Measurements from ENCODE around the gene LUZP2. TPM values are rescaled to one million over a fixed set of nuclear protein-coding genes. Genes with fewer than 3 reads are reported as not detected.

The LUZP2 gene
- total and polyA plus RNA-seq, 2 donors (not counting 1 experiment from before 2014, with no cell fraction given): not detected

DNA sequence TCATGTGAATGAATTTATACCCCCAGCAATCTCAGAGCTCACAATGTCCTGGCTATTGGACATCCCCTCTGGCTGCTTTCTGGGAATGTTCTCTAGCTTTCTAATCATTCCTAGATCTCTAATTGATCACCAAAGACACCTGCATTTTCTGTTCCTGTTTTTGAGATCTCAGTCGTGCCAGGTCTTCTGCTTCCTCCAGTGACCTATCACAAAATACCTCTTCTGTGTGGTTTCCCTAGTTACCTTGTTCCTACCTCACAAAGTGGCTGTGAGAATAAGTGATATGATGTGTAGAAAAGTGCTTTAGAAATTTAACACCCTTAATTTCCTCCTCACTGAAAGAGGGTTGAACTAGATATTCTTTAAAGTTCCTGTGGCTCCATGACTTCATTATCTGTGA lies 92.2 kb downstream of the LUZP2 start:
- Histone ChIP-seq H4K20me1 (ENCODE audit: control insufficient read depth, insufficient read depth, low read length, poor library complexity, severe bottlenecking) (no peaks in the 10 kb centered on the region), H2AFZ (ENCODE audit: insufficient read depth, low read depth, low read length, poor library complexity, severe bottlenecking) (no peak overlapping the region), H3K4me1 (ENCODE audit: control insufficient read depth in 2 of 2, insufficient read depth in 2 of 2, low read length in 2 of 2) (no peaks in the 10 kb centered on the region), H3K79me2 (ENCODE audit: control insufficient read depth, insufficient read depth, low read length) (no peaks in the 10 kb centered on the region), H3K9me3 (ENCODE audit: control extremely low read depth in 1 of 3, control insufficient read depth in 2 of 3, insufficient read depth in 1 of 3, low read length in 2 of 3) (no peaks in the 10 kb centered on the region), H3K27me3 (replicated peaks in 1 of 4; ENCODE audit: control extremely low read depth in 1 of 4, control insufficient read depth in 3 of 4, insufficient read depth in 4 of 4, low read length in 3 of 4) (no peaks in the 10 kb centered on the region), H3K4me2 (replicated peaks; ENCODE audit: low read depth, low read length, poor library complexity, severe bottlenecking) (no peak overlapping the region), H3K36me3 (replicated peaks in 1 of 2; ENCODE audit: control extremely low read depth in 1 of 2, control insufficient read depth in 1 of 2, extremely low read depth in 1 of 2, insufficient read depth in 2 of 2, low read length in 1 of 2) (no peaks in the 10 kb centered on the region), H3K27ac (ENCODE audit: low read length in 2 of 2) (no peak overlapping the region), H3K4me3 (ENCODE audit: control extremely low read depth in 1 of 5, extremely low read depth in 1 of 5, insufficient read depth in 1 of 5, low read depth in 2 of 5, low read length in 4 of 5) (no peak overlapping the region), H3K9ac (ENCODE audit: low read length) (no peak overlapping the region)
- POLR2A ChIA-PET: no interaction called here
- no peak for ATAC-seq (ENCODE audit: low read depth)
- Mint-ChIP-seq H3K4me3 (no peak overlapping the region), H3K4me1 (no peaks in the 10 kb centered on the region), H3K9me3 (ENCODE audit: insufficient read depth) (no peaks in the 10 kb centered on the region), H3K27me3 (no peaks in the 10 kb centered on the region), H3K27ac (no peak overlapping the region)
- no peak for DNase-seq
- intact Hi-C loops (cut with micrococcal nuclease): no loop called here
- WGBS (ENCODE audit: insufficient coverage): no CpG with 5 or more reads among the region's 1 CpG
- TF ChIP-seq EZH2 (IDR thresholded peaks at IDR 0.05; ENCODE audit: borderline replicate concordance, insufficient read depth, low read depth, low read length, poor library complexity, severe bottlenecking) (no peak), CTCF (IDR thresholded peaks at IDR 0.05) (no peak)
- CTCF ChIA-PET: no interaction called here

GRCh38 chr11:24591283-24591682 lies 94.4 kb downstream of the LUZP2 start:
- H3K4me3 ChIP-seq (ENCODE audit: control extremely low read depth in 1 of 5, extremely low read depth in 1 of 5, insufficient read depth in 1 of 5, low read depth in 2 of 5, low read length in 4 of 5): no peak overlapping the region

More at GRCh38 chr11:24591283-24591682, 94.4 kb downstream of the LUZP2 start:
- Histone ChIP-seq H3K9ac (ENCODE audit: low read length) (no peak overlapping the region), H4K20me1 (ENCODE audit: control insufficient read depth, insufficient read depth, low read length, poor library complexity, severe bottlenecking) (no peaks in the 10 kb centered on the region), H3K27me3 (replicated peaks in 1 of 4; ENCODE audit: control extremely low read depth in 1 of 4, control insufficient read depth in 3 of 4, insufficient read depth in 4 of 4, low read length in 3 of 4) (no peaks in the 10 kb centered on the region), H3K4me2 (replicated peaks; ENCODE audit: low read depth, low read length, poor library complexity, severe bottlenecking) (no peak overlapping the region), H3K36me3 (replicated peaks in 1 of 2; ENCODE audit: control extremely low read depth in 1 of 2, control insufficient read depth in 1 of 2, extremely low read depth in 1 of 2, insufficient read depth in 2 of 2, low read length in 1 of 2) (no peaks in the 10 kb centered on the region), H3K79me2 (ENCODE audit: control insufficient read depth, insufficient read depth, low read length) (no peaks in the 10 kb centered on the region), H3K4me1 (ENCODE audit: control insufficient read depth in 2 of 2, insufficient read depth in 2 of 2, low read length in 2 of 2) (no peaks in the 10 kb centered on the region), H3K9me3 (ENCODE audit: control extremely low read depth in 1 of 3, control insufficient read depth in 2 of 3, insufficient read depth in 1 of 3, low read length in 2 of 3) (no peaks in the 10 kb centered on the region), H2AFZ (ENCODE audit: insufficient read depth, low read depth, low read length, poor library complexity, severe bottlenecking) (no peak overlapping the region), H3K27ac (ENCODE audit: low read length in 2 of 2) (no peak overlapping the region)
- WGBS (ENCODE audit: insufficient coverage): no CpG with 5 or more reads among the region's 2 CpGs
- Mint-ChIP-seq H3K9me3 (ENCODE audit: insufficient read depth) (no peaks in the 10 kb centered on the region), H3K4me3 (no peak overlapping the region), H3K27me3 (no peaks in the 10 kb centered on the region), H3K27ac (no peak overlapping the region), H3K4me1 (no peaks in the 10 kb centered on the region)
- intact Hi-C loops (cut with micrococcal nuclease): no loop called here
- DNase-seq (no peak), ATAC-seq (ENCODE audit: low read depth) (no peak)
- ChIA-PET CTCF (no interaction called here), POLR2A (no interaction called here)
- no peak for TF ChIP-seq CTCF (IDR thresholded peaks at IDR 0.05)
- TF ChIP-seq EZH2 (IDR thresholded peaks at IDR 0.05; ENCODE audit: borderline replicate concordance, insufficient read depth, low read depth, low read length, poor library complexity, severe bottlenecking): no peak
